ENCODE results near the gene SLC4A2.

SLC4A2 gene

DNA sequence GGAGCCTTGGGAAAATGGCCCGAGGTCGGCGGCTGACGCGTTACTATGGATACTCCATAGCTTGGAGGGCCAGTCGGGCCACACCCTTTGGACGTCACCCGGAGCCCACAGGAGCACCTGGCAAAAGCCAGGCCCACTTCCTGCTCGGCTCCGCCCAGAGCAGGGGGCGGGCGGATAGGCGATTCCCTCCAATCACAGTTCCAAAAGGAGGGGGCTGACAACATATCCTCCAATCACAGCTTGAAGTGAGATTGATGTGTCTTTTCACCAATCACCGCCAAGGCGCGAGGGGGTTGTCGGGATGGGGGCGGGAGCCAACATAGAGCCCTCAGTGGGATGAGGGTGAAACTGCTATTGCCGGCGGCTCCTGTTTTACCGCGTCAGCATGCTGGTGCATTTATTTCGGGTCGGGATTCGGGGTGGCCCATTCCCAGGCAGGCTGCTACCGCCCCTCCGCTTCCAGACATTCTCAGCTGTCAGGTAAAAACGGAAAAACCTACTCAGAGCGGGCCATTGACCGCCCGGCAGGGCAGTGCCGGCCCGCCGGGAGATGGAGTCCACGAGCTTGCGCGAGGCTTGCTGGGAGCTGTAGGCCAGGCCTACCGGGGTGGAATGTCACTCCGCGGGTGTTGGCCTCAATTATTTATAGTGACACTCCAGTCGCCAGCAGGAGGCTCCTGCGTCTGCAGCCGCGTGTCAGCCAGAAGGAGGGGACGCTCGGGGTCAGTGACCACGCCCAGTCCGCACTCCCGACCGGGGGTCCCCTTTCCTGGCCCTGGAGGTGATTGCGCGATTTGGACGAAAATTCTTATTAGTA lies 31.1 kb upstream of the SLC4A2 start, which contains the start of gene ABCB8:
TSS of gene ABCB8 (plus strand) at position 320 of the 817 bp plus-strand sequence. CDS start at position 386, 66 bp downstream.
- no peaks in the 10 kb centered on the region for H3K36me3 ChIP-seq (ENCODE audit: insufficient read depth, low read length)
- TF ChIP-seq, protein P1, sequence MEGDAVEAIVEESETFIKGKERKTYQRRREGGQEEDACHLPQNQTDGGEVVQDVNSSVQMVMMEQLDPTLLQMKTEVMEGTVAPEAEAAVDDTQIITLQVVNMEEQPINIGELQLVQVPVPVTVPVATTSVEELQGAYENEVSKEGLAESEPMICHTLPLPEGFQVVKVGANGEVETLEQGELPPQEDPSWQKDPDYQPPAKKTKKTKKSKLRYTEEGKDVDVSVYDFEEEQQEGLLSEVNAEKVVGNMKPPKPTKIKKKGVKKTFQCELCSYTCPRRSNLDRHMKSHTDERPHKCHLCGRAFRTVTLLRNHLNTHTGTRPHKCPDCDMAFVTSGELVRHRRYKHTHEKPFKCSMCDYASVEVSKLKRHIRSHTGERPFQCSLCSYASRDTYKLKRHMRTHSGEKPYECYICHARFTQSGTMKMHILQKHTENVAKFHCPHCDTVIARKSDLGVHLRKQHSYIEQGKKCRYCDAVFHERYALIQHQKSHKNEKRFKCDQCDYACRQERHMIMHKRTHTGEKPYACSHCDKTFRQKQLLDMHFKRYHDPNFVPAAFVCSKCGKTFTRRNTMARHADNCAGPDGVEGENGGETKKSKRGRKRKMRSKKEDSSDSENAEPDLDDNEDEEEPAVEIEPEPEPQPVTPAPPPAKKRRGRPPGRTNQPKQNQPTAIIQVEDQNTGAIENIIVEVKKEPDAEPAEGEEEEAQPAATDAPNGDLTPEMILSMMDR (conservative IDR thresholded peaks at IDR 0.05; ENCODE audit: low read length), result peak; percentile 60
- TF ChIP-seq EZH2phosphoT487 (IDR thresholded peaks at IDR 0.05; ENCODE audit: borderline replicate concordance), result no peak
- H3K79me2 ChIP-seq (ENCODE audit: insufficient read depth, low read length), result peaks cover 6% of the 10 kb centered on the region; the same call in 1 of the 2 replicates
- H3K27me3 ChIP-seq (ENCODE audit: insufficient read depth, low read length, poor library complexity, severe bottlenecking), result no peaks in the 10 kb centered on the region
- H3K9me3 ChIP-seq (ENCODE audit: insufficient read depth, low read depth, low read length), result no peaks in the 10 kb centered on the region
- peak within 1 kb of the TSS; percentile 85 for H3K9ac ChIP-seq (ENCODE audit: low read depth, low read length, poor library complexity, severe bottlenecking)
- H3K4me2 ChIP-seq (ENCODE audit: low read depth, low read length, poor library complexity, severe bottlenecking), result peak within 1 kb of the TSS; percentile 98
- peak within 1 kb of the TSS; percentile 94 for H2AFZ ChIP-seq (ENCODE audit: low read length)
- no peaks in the 10 kb centered on the region for H4K20me1 ChIP-seq (ENCODE audit: insufficient read depth, low read length, poor library complexity, severe bottlenecking)
- H3K4me1 ChIP-seq (ENCODE audit: insufficient read depth, low read length, poor library complexity, severe bottlenecking), result peaks cover 9% of the 10 kb centered on the region
- H3K9me2 ChIP-seq (replicated peaks; ENCODE audit: low read depth, low read length), result no peaks in the 10 kb centered on the region
- peak within 1 kb of the TSS; percentile 82 for H3K4me3 ChIP-seq (ENCODE audit: low read length, poor library complexity, severe bottlenecking)
- H3F3A ChIP-seq (ENCODE audit: low read depth), result no peaks in the 10 kb centered on the region

DNA sequence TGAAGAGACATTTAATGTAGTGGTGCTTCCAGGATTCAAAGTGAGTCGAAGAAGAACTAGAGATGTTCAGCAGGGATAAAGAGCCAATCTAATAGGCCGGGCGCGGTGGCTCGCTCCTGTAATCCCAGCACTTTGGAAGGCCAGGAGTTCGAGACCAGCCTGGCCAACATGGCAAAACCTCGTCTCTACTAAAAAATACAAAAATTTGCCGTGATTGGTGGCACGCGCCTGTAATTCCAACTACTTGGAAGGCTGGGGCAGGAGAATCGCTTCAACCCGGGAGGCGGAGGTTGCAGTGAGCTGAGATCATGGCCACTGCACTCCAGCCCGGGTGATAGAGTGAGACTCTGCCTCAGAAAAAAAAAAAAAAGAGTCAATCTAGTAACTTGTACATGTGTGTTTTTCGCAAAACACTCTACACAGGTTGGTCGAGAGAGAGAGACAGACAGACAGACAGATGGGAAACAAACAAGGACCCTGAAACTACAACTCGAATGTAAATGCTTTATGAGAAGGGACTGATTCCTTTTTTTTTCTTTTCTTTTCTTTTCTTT lies 30.4 kb upstream of the SLC4A2 start:
- Histone ChIP-seq H3K9me2 (replicated peaks; ENCODE audit: low read depth, low read length) (no peaks in the 10 kb centered on the region), H2AFZ (ENCODE audit: low read length) (peak overlapping the region; percentile 94), H3K27me3 (ENCODE audit: insufficient read depth, low read length, poor library complexity, severe bottlenecking) (no peaks in the 10 kb centered on the region), H3K4me1 (ENCODE audit: insufficient read depth, low read length, poor library complexity, severe bottlenecking) (peaks cover 9% of the 10 kb centered on the region), H3K79me2 (ENCODE audit: insufficient read depth, low read length) (peaks cover 6% of the 10 kb centered on the region; the same call in 1 of the 2 replicates), H3K36me3 (ENCODE audit: insufficient read depth, low read length) (no peaks in the 10 kb centered on the region), H4K20me1 (ENCODE audit: insufficient read depth, low read length, poor library complexity, severe bottlenecking) (no peaks in the 10 kb centered on the region), H3K4me2 (ENCODE audit: low read depth, low read length, poor library complexity, severe bottlenecking) (peak overlapping the region; percentile 98), H3K9ac (ENCODE audit: low read depth, low read length, poor library complexity, severe bottlenecking) (peak overlapping the region; percentile 85), H3F3A (ENCODE audit: low read depth) (no peaks in the 10 kb centered on the region), H3K4me3 (ENCODE audit: low read length, poor library complexity, severe bottlenecking) (peak overlapping the region; percentile 82), H3K9me3 (ENCODE audit: insufficient read depth, low read depth, low read length) (no peaks in the 10 kb centered on the region)
- no peak for TF ChIP-seq EZH2phosphoT487 (IDR thresholded peaks at IDR 0.05; ENCODE audit: borderline replicate concordance)
- TF ChIP-seq, protein P1 (conservative IDR thresholded peaks at IDR 0.05; ENCODE audit: low read length), result no peak

DNA sequence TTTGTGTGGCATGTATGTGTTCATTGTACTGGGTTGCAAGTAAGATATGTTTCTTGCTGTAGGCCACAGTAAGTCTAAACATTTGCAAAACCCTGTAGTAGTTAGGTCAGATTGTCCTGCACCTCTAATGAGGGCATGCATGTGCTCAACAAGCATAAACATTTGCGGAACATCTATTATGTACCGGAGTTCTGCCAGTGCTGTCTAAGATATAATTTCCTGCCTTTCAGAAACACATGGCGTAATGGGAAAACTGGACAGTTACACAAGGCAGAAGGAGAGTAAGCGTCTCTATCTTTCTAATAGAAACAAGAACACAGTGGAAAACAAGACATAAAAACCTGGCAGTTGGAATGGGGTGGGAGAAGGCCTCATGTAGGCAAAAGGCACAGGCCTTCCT lies 28.4 kb upstream of the SLC4A2 start:
- Histone ChIP-seq H2AFZ (ENCODE audit: low read length) (no peak overlapping the region), H3K27me3 (ENCODE audit: insufficient read depth, low read length, poor library complexity, severe bottlenecking) (no peaks in the 10 kb centered on the region), H3K36me3 (ENCODE audit: insufficient read depth, low read length) (no peaks in the 10 kb centered on the region), H3K9me2 (replicated peaks; ENCODE audit: low read depth, low read length) (no peaks in the 10 kb centered on the region), H3F3A (ENCODE audit: low read depth) (no peaks in the 10 kb centered on the region), H3K4me3 (ENCODE audit: low read length, poor library complexity, severe bottlenecking) (no peak overlapping the region), H3K9me3 (ENCODE audit: insufficient read depth, low read depth, low read length) (no peaks in the 10 kb centered on the region), H3K4me2 (ENCODE audit: low read depth, low read length, poor library complexity, severe bottlenecking) (no peak overlapping the region), H3K4me1 (ENCODE audit: insufficient read depth, low read length, poor library complexity, severe bottlenecking) (peaks cover 9% of the 10 kb centered on the region), H4K20me1 (ENCODE audit: insufficient read depth, low read length, poor library complexity, severe bottlenecking) (no peaks in the 10 kb centered on the region), H3K79me2 (ENCODE audit: insufficient read depth, low read length) (peaks cover 6% of the 10 kb centered on the region; the same call in 1 of the 2 replicates), H3K9ac (ENCODE audit: low read depth, low read length, poor library complexity, severe bottlenecking) (no peak overlapping the region)
- no peak for TF ChIP-seq EZH2phosphoT487 (IDR thresholded peaks at IDR 0.05; ENCODE audit: borderline replicate concordance)
- TF ChIP-seq, protein P1 (conservative IDR thresholded peaks at IDR 0.05; ENCODE audit: low read length), result no peak

Data from Loucy (cell line).